ENCODE data around the gene SENP8. TPM values are rescaled to one million over a fixed set of nuclear protein-coding genes. Genes with fewer than 3 reads are reported as not detected.

Gene SENP8
- total RNA-seq, 1 donor from 2014 or later: 6.5 TPM

DNA sequence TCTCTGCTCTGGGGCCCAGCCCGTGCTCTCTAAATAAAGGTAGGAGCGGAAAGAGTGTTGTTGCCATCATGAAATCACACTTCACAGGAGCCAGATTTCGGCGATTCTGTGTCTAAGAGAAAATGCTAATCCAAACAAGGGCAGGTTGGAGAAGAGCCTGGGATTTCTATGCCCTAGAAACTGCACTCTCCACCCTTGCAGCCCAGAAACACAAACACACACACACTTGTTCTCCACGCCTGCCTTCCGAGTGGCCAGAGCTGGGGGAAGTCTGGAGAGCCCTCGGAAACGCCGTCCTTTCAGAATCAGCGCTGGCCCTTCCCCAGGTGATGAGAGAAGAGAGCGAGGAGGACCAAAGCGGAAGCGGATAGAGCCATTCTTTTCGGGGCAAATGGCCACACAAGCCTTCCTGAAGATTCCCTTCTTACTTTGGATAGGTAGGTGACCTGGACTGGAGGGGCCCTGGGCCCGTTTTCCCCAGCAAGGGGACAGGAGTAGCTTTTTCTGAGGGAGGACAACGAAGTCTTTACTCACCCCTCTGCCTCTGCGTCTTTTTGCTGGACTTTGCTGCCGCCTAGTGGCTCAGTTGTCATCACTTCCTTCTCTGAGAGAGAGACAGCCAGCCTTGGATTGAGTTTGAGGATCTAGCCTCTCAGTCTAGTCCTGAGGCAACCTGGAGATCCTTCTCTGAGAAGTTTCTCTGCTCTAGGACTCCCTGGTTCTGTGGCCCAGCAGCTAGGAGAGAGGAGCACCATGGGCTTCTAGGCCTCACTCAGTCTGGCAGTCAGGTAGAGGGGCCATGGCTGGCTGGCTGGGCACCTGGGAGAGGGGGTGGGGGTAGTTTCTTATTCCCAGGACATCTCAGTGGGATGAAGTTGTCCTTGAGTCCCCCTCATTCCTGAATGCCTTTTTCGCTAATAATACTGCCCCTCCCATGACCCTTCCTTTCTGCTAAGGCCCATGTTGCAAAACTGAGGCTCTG lies 37.7 kb downstream of the SENP8 start:
- peak; percentile 85 for TF ChIP-seq CTCF (IDR thresholded peaks at IDR 0.05; ENCODE audit: borderline replicate concordance)
- Histone ChIP-seq H3K36me3 (no peaks in the 10 kb centered on the region), H3K27me3 (ENCODE audit: low read depth) (no peaks in the 10 kb centered on the region), H3K27ac (replicated peaks) (peak overlapping the region; percentile 69), H3K9me3 (replicated peaks) (no peaks in the 10 kb centered on the region), H3K4me1 (peaks cover 12% of the 10 kb centered on the region), H3K4me3 (peak overlapping the region; percentile 69)
- intact Hi-C loops (cut with micrococcal nuclease): loop anchor here (10.0 kb wide), 1 partner anchor 411 kb away; no protein-coding TSS in a partner anchor
- DNase-seq: peak; percentile 83

GRCh38 chr15:72156928-72157327 lies 38.7 kb downstream of the SENP8 start:
- H3K27me3 ChIP-seq (ENCODE audit: low read depth): no peaks in the 10 kb centered on the region
- H3K36me3 ChIP-seq: no peaks in the 10 kb centered on the region
- intact Hi-C loops (cut with micrococcal nuclease): loop anchor here (10.0 kb wide), 1 partner anchor 412 kb away; no protein-coding TSS in a partner anchor
- TF ChIP-seq CTCF (IDR thresholded peaks at IDR 0.05; ENCODE audit: borderline replicate concordance): no peak
- H3K4me3 ChIP-seq: no peak overlapping the region
- DNase-seq: no peak
- no peak overlapping the region for H3K27ac ChIP-seq (replicated peaks)
- no peaks in the 10 kb centered on the region for H3K9me3 ChIP-seq (replicated peaks)
- H3K4me1 ChIP-seq: peaks cover 12% of the 10 kb centered on the region

GRCh38 chr15:72160696-72161245 lies 42.6 kb downstream of the SENP8 start:
- DNase-seq: no peak
- Histone ChIP-seq H3K27me3 (ENCODE audit: low read depth) (no peaks in the 10 kb centered on the region), H3K36me3 (no peaks in the 10 kb centered on the region), H3K4me1 (peaks cover 1% of the 10 kb centered on the region), H3K4me3 (no peak overlapping the region), H3K27ac (replicated peaks) (no peak overlapping the region), H3K9me3 (replicated peaks) (no peaks in the 10 kb centered on the region)
- intact Hi-C loops (cut with micrococcal nuclease): no loop called here
- no peak for TF ChIP-seq CTCF (IDR thresholded peaks at IDR 0.05; ENCODE audit: borderline replicate concordance)

- Histone ChIP-seq H3K27me3 (ENCODE audit: low read depth) (peaks cover 3% of the 10 kb centered on the region), H3K4me1 (no peaks in the 10 kb centered on the region), H3K4me3 (no peak overlapping the region), H3K27ac (replicated peaks) (no peak overlapping the region), H3K36me3 (no peaks in the 10 kb centered on the region), H3K9me3 (replicated peaks) (no peaks in the 10 kb centered on the region)
- no peak for TF ChIP-seq CTCF (IDR thresholded peaks at IDR 0.05; ENCODE audit: borderline replicate concordance)
- intact Hi-C loops (cut with micrococcal nuclease): no loop called here
- DNase-seq: no peak
Observed at GRCh38 chr15:72161361-72162132, 43.3 kb downstream of the SENP8 start.

GRCh38 chr15:72162569-72162968 lies 44.4 kb downstream of the SENP8 start:
- Histone ChIP-seq H3K36me3 (no peaks in the 10 kb centered on the region), H3K9me3 (replicated peaks) (no peaks in the 10 kb centered on the region), H3K4me3 (no peak overlapping the region), H3K27me3 (ENCODE audit: low read depth) (peaks cover 7% of the 10 kb centered on the region), H3K27ac (replicated peaks) (no peak overlapping the region), H3K4me1 (no peaks in the 10 kb centered on the region)
- intact Hi-C loops (cut with micrococcal nuclease): no loop called here
- no peak for TF ChIP-seq CTCF (IDR thresholded peaks at IDR 0.05; ENCODE audit: borderline replicate concordance)
- DNase-seq: no peak

Measured in left ventricle myocardium inferior (tissue), 1 donor.